Stimulated activated CD8-positive, alpha-beta memory T cell treated with anti-CD3 and anti-CD28 coated beads, Interleukin-7, amount 100 ng/mL, for 48 hours (primary cell): Measurements from ENCODE around the gene WNT2.
"Not testable (repeated sequence)": the region's sequence is repeated elsewhere in the genome, so short reads cannot be mapped to it uniquely, and the experiment has no call there.

ENCODE experiments used
- DNase-seq, 2 donors: peaks; one replicate each; pipeline ENCODE4 v3.0.0-alpha.2; 2020; ENCODE audit warnings: low read depth in 1 of 2; ENCODE audit errors: extremely low read depth in 1 of 2

Gene WNT2

DNA sequence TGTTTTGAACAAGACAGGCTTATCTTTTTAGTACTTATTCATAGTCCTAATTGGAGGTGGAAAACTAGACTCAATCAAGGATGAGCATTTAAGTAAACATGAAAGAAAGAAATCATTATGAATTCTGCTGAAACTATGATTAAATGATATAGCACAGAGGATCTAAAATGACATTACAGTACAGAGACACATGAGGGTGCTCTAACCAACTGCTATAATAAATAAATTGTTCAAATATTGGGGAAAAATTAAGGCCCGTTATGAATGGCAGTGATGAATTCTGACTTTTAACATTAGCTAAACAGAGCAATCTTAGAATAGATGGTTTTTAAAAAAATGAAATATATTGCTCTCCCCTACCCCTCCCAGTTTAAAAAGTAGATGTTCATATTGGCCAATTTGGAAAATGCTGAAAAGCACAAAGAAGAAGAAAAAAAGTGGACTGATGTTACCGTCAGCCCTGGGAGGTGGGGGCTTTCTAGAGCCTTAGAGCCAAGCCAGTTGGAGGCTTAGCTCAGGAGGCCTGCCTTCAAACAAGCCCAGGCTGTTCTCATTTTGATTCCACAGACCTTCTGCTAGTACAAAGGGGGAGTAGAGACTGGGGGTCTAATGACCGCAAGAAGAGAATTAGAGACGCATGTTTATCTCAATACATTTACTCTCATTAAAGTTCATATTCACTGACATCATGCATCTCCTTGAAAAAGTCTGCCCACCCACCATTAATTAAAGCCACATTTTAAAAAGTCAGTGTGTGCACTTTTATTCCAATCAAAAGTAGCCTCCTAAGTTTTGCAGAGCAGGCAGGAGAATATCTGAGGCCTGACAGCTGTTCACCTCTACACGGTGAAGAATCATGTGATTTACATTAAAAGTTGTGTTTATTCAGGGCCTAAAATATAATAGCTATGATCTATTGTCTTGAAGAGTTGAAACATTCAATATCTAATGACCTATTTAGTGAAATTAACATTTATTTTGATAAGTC lies 10.0 kb downstream of the WNT2 start:
- no peak for DNase-seq

GRCh38 chr7:117308891-117309290 lies 14.0 kb downstream of the WNT2 start:
- DNase-seq, result no peak

DNA sequence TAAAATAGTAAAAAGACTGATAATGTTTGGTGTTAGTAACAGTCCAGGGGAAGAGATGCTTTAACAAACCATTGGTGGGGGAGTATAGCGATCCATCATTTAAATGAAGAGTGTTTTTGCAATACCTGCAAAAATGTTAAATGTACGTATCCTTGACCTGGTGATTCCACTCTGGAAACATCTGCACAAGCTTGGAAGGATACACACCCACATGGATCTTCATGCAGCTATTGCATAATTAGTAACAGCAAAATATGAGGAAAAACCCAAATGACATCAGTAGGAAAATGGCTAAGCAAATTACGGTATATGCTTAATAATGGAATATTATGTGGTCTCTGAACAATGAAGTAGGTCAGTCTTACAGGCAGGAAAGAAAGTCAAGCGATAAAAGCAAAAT lies 20.5 kb downstream of the WNT2 start:
- no peak for DNase-seq

- not testable (repeated sequence) for DNase-seq
Measured at GRCh38 chr7:117300506-117300905, 22.4 kb downstream of the WNT2 start.

DNA sequence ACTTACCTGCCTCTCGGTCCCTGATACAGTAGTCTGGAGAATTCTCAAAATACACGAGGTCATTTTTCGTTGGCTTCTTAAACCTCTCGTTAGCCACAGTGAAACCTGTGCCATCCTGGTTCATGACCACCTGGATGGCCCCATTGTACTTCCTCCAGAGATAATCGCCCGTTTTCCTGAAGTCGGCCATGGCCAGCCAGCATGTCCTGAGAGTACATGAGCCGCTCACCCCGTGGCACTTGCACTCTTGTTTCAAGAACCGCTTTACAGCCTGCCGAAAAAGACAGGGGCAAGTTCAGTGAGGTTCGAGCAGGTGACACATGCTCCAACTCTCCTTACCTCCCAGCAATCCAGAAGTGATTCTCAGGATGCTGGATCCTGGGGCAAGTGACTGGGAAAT lies 25.3 kb downstream of the WNT2 start:
- no peak for DNase-seq

DNA sequence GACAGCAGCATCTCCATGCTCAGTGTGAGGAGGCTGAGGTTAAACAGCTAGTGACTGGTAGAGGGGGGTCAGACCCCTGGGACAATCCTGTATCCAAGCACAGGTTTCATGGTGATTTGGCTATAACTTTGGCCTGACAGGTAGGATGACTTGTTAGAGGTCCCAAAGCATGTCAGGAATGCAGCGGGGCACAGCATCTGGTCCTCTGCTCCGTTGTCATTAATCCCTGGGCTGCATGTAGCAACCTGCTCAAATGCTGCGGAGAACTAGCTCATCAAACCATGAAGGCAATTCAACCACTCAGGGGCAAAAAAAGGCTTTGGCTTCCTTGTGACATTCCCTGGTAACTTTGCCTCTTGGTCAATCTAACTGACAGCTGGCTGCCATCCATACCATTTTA lies 26.8 kb downstream of the WNT2 start:
- DNase-seq, result no peak

DNA sequence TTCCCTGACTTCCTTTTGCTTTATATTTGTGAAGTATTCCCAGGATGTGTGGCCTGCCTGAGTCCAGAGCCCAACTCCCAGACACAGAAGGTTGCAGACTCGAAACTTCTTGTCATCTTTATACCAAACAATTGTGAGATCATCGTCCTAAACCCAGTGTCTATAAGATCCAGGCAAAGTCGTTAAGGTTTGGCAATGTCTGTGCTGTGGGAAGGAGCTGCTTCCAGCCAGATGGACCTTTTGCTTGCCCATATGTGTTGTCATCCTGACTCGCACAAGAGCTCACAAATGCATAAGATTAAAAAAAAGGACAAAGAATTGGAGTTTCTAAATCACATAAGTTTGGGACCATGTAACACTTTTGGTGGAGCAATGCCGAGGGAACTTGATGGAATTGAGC lies 37.0 kb downstream of the WNT2 start:
- no peak for DNase-seq

DNA sequence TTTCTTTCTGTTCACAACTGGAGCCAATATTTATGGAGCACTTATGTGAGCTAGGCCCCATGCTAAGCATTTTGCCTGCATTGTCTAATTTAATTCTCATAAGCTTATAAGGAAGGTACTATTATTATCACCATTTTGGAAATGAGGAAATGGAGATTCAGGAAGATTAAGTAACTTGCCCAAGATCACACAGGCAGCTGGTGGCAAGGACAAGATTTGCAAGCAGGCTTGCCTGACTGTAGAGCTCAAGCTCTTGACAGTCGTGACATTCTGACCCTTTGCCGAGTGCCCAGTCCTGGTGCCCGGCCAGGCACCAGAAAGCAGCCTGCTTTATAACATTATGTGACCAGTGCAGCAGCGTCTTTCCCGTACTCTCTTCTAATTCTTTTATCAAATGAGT lies 38.2 kb downstream of the WNT2 start:
- no peak for DNase-seq

DNA sequence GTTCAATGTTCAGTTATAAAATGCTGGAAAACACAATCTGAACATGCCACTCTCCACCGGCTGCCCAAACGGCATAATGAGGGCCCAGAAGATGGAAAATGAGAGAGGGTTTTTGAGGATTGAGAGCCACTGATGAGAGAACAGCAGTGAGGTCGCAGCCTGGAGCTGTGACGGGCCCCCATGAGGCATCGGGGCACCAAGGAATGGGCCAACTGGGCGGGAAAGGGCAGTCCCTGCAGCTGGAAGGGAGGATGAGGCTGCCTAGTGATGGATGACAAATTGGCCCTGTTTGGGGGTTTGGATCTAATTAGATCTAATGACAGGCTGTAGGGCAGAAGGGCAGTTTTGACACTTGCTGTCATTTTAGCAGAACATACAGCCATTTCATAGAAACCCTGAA lies 39.1 kb downstream of the WNT2 start:
- DNase-seq, result no peak

DNA sequence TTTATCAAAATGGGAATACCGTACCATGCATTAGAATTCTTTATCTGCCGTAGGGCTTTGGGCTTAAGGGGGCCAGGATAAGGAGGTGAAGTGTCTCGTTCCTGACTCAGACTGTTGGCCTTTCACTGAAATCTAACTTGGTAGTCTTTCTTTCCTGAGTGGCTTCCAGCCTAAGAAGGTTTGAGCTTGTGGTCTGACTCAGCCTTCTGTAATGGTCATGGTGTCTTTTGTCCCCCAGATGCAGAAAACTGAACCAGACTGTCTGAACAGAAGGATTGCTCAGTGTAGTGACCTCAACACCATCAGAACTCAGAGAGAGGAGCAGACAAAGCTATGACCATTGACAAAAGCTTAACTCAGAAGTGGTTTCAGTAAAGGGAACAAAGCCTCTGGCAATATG lies 39.5 kb downstream of the WNT2 start:
- no peak for DNase-seq

- DNase-seq, result no peak
Measured at GRCh38 chr7:117282239-117282812, 40.5 kb downstream of the WNT2 start.

DNA sequence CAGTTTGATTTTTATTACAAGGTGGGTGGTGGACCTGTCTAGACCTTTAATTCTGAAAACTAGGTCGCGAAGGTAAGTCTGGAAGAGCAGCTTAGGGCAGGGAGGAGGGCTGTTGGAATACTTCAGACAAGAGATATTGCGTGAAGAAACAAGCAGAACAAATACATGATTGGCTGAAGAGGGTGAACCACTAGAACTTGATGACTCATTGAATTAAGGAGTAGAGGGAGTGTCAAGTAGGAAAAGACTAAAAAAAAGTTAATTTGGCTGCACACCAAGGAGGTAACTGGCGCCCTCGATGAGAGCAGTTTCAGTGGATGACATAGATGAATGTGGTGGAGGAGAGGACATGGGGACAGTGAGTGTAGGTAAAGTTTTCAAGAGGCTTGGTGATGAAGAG lies 41.3 kb downstream of the WNT2 start:
- no peak for DNase-seq

- no peak for DNase-seq
Measured at GRCh38 chr7:117279931-117280557, 42.8 kb downstream of the WNT2 start.

- no peak for DNase-seq
Measured at GRCh38 chr7:117279203-117279602, 43.7 kb downstream of the WNT2 start.

GRCh38 chr7:117278040-117278439 lies 44.8 kb downstream of the WNT2 start:
- no peak for DNase-seq

DNA sequence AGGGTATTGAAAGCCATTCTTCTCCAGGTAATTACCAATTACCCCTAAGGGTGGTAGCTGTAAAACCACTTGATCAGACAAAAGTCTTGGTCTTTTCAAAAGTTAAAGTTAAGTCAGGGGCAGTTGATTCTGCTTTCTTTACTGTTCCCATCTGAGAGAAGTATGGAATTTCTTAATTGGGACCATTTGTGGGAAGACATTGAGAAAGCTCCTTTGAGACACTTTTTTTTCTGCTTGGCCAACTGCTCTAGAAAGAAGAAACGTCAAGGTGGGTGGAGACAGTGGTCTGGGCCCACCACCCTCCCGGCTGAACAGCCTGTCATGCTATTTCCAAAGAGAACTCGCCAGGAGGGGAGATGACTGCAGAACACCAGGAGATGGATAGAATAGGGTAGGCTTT lies 45.3 kb downstream of the WNT2 start:
- no peak for DNase-seq

GRCh38 chr7:117274951-117275350 lies 47.9 kb downstream of the WNT2 start:
- DNase-seq, result no peak

- DNase-seq, result no peak
Measured at GRCh38 chr7:117273814-117274225, 49.0 kb downstream of the WNT2 start.

- no peak for DNase-seq
Measured at GRCh38 chr7:117273325-117273724, 49.5 kb downstream of the WNT2 start.

- DNase-seq, result no peak
Measured at GRCh38 chr7:117272017-117272759, 50.7 kb downstream of the WNT2 start.

DNA sequence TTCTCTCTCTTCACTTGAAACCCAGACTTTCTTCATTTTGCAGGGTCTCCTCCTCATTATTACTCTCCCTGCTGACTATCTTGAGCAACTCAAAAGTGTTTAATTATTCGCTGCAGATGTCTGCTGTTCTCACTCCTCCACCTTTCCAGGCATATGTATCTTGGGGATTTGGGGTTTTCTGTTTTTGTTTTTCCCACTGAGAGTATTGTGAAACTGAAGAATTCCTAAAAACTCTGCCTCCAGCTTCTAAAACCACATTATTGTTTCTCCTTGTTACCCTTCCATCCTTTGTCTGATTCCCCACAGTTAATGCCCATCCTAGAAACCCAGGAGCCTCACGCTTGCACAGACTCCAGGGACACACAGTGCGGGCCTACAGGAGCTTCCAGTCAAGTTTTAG lies 51.3 kb downstream of the WNT2 start:
- DNase-seq, result no peak
